Fibroblast of pulmonary artery (primary cell): Measurements from ENCODE around the gene XIRP2.
A peak's percentile ranks its signal among the peaks of the same experiment; 100 is the strongest.

Experiments
- DNase-seq: peaks from one replicate; pipeline ENCODE4 v3.0.0-alpha.2; 2010; ENCODE audit warnings: low read depth
- H3K4me3 ChIP-seq: replicated peaks from 2 replicates; pipeline ENCODE4 v1.5.1; 2011; ENCODE audit warnings: low read depth, mild to moderate bottlenecking, control low read depth, low read length, moderate library complexity
- CTCF ChIP-seq: IDR thresholded peaks from 2 replicates; pipeline ENCODE4 v1.5.1; 2011; ENCODE audit warnings: mild to moderate bottlenecking, control low read depth, low read length, inconsistent platforms; ENCODE audit errors: missing control alignments

Gene XIRP2

DNA sequence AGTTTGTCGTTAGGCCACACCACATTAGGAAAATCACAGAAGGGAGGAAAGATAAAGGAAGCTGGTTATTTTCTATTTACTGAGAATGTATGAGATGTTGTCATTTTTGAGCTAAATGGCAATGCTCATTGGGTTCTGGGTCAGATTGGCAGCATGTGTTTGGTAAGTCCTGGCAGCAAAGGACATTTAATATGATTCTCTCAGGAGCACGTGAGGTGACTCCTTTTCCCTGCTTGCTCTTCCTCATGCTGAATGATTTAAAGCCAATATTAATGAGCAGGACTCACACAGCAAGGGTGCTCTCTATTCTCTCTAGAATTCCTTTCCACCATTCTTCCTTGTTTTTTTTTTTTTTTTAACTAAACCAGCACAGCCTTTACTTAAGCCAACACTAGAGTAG, 298.2 kb downstream of the XIRP2 start:
- TF ChIP-seq CTCF, result no peak
- H3K4me3 ChIP-seq, result no peak overlapping the region
- DNase-seq, result no peak

GRCh38 chr2:167187049-167187727, 298.9 kb downstream of the XIRP2 start:
- DNase-seq, result no peak
- TF ChIP-seq CTCF, result no peak
- no peak overlapping the region for H3K4me3 ChIP-seq

- TF ChIP-seq CTCF, result no peak
- H3K4me3 ChIP-seq, result no peak overlapping the region
- DNase-seq, result no peak
Measured at GRCh38 chr2:167187978-167188967, 300.0 kb downstream of the XIRP2 start.

- H3K4me3 ChIP-seq, result no peak overlapping the region
- no peak for TF ChIP-seq CTCF
- DNase-seq, result peak; percentile 71
Measured at GRCh38 chr2:167190053-167190452, 301.8 kb downstream of the XIRP2 start.

- no peak overlapping the region for H3K4me3 ChIP-seq
- no peak for DNase-seq
- TF ChIP-seq CTCF, result no peak
Measured at GRCh38 chr2:167191588-167191987, 303.3 kb downstream of the XIRP2 start.

DNA sequence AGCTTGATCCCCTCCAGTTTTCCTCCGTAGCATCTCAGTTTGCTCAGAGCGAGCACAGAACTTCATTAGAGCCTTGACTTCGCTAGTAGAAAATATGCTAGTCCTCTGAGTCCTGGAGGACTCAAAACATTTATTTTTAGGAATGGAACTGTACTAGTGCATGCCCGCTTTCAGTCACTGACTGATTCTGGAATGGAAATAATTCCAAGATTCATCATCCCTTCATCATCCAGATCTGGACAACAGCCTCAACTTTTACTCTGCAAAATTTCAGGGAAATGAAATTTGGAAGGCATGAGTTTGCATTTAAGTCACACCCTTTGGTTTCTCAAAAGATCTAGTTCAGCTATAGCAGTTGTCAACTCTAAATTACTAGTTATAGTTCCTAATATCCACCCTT, 304.6 kb downstream of the XIRP2 start:
- no peak overlapping the region for H3K4me3 ChIP-seq
- no peak for TF ChIP-seq CTCF
- no peak for DNase-seq
